T-cell (primary cell): Measurements from ENCODE around the gene NRBF2. TPM values are rescaled to one million over a fixed set of nuclear protein-coding genes. Genes with fewer than 3 reads are reported as not detected.

ENCODE experiments used
- ATAC-seq, 4 experiments: fragments of 200-7000 bp in 3 of 4; fragments of 150-1000 bp in 1 of 4; cut with Tn5 transposase; replicated peaks in 1 of 4; 1 replicate in 3 of 4; 2 replicates in 1 of 4; pipeline ENCODE4 v1.10.0; 2021; ENCODE audit warnings: moderate library complexity in 3 of 4, mild to moderate bottlenecking in 2 of 4, moderate number of reproducible peaks in 1 of 4
- CTCF ChIA-PET, 2 donors: fragments of 300-600 bp; sonication (Branson Sonifier 250); formaldehyde crosslinking; loops; one replicate each; lab custom pipeline; 2022; ENCODE audit warnings: antibody characterized with exemption in 2 of 2; lab: Charles Lee
- POLR2A ChIA-PET, 2 donors: fragments of 300-600 bp; sonication (Branson Sonifier 250); formaldehyde crosslinking; loops; one replicate each; lab custom pipeline; 2022; ENCODE audit warnings: antibody characterized with exemption in 2 of 2; lab: Charles Lee
- DNase-seq, 35 experiments: peaks; one replicate each; pipeline versions ENCODE4 v3.0.0 to v3.0.0-alpha.2; 2013 to 2023
- H3K27ac ChIP-seq: one replicate; pipeline ENCODE4 v1.5.1; 2013; ENCODE audit warnings: low read length
- H3K27me3 ChIP-seq, 2 experiments: replicated peaks in 1 of 2; 1 replicate in 1 of 2; 2 replicates in 1 of 2; pipeline versions ENCODE4 v1.6.1 to v1.7.0; 2013; ENCODE audit warnings: low read length in 1 of 2, mixed read lengths in 1 of 2; ENCODE audit not compliant: control insufficient read depth in 2 of 2, insufficient read depth in 2 of 2; ENCODE audit errors: extremely low read depth in 1 of 2
- H3K36me3 ChIP-seq, 2 donors: 1 replicate in 1 of 2; 2 replicates in 1 of 2; pipeline versions ENCODE4 v1.6.1 to v1.7.0; 2013; ENCODE audit warnings: low read length in 1 of 2; ENCODE audit not compliant: control insufficient read depth in 2 of 2, insufficient read depth in 1 of 2; ENCODE audit errors: extremely low read depth in 1 of 2
- H3K4me1 ChIP-seq, 2 experiments: 1 replicate in 1 of 2; 2 replicates in 1 of 2; pipeline versions ENCODE4 v1.6.1 to v1.7.0; 2013; ENCODE audit warnings: low read length in 2 of 2, mixed read lengths in 1 of 2; ENCODE audit not compliant: insufficient read depth in 2 of 2, control insufficient read depth in 1 of 2; ENCODE audit errors: extremely low read depth in 1 of 2
- H3K4me3 ChIP-seq, 2 donors: 1 replicate in 1 of 2; 2 replicates in 1 of 2; pipeline versions ENCODE4 v1.5.1 to v1.7.0; 2013; ENCODE audit warnings: mild to moderate bottlenecking in 2 of 2, low read length in 1 of 2, moderate library complexity in 1 of 2; ENCODE audit not compliant: control insufficient read depth in 1 of 2; ENCODE audit errors: extremely low read depth in 1 of 2
- H3K9me3 ChIP-seq: 2 replicates; pipeline ENCODE4 v1.7.0; 2013
- H3K27ac Mint-ChIP-seq, 2 donors: one replicate each; pipeline ENCODE4 v1.8.0; 2020 to 2021; ENCODE audit warnings: mild to moderate bottlenecking in 2 of 2, mixed read lengths in 2 of 2
- H3K27me3 Mint-ChIP-seq, 2 donors: one replicate each; pipeline ENCODE4 v1.8.0; 2021 to 2022; ENCODE audit warnings: mixed read lengths in 2 of 2
- H3K36me3 Mint-ChIP-seq: one replicate; pipeline ENCODE4 v1.8.0; 2021; ENCODE audit warnings: mixed read lengths
- H3K4me1 Mint-ChIP-seq, 3 donors: one replicate each; pipeline ENCODE4 v1.8.0; 2020 to 2022; ENCODE audit warnings: mixed read lengths in 3 of 3, mild to moderate bottlenecking in 1 of 3
- H3K4me3 Mint-ChIP-seq, 3 donors: one replicate each; pipeline ENCODE4 v1.8.0; 2020 to 2022; ENCODE audit warnings: mild to moderate bottlenecking in 3 of 3, mixed read lengths in 3 of 3, moderate library complexity in 3 of 3
- H3K9me3 Mint-ChIP-seq, 3 donors: one replicate each; pipeline ENCODE4 v1.8.0; 2020 to 2022; ENCODE audit warnings: mixed read lengths in 3 of 3
- WGBS: methylation state at CpG from one replicate; pipeline ENCODE4 v1.1.5; 2013; ENCODE audit warnings: missing lambda C conversion rate; ENCODE audit not compliant: insufficient coverage; 5-methylcytosine and 5-hydroxymethylcytosine counted together
- total RNA-seq, 35 experiments: library from RNA in 6 of 35; stranded (reverse) in 6 of 35; fragments of 120-200 nt in 1 of 35; gene quantifications; one replicate each; pipeline versions ENCODE4 v1.2.1 to v1.2.4 and lab custom pipeline; 2013 to 2026

The NRBF2 gene
- total RNA-seq, 5 donors from 2014 or later (not counting 1 experiment from before 2014, with no cell fraction given): 14.8 to 18.5 (median 17.2) TPM

DNA sequence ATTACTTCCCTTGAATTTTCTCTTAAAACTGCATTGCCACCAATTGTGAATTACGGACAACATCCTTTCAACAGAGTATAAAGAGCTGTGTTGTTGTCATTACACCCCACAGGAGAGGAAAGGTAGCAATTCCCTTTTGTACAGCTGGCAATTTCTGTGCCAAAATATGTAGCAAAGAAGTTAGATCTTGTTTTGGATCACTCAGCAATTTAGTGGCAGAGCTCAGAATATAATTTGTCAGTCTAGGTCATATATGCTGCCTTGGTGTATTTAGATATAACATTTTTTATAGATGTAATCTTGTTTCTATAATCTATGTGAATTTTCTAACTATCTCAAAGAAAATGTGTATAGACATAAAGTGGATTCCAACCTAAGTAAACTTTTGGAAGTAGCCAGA is 38.8 kb downstream of the NRBF2 start:
- POLR2A ChIA-PET: interaction anchor here in 1 of 2 donors (0.6 kb wide), 1 partner anchor 260 kb away, joined by 3 read pairs; no protein-coding TSS in a partner anchor
- Histone ChIP-seq H3K9me3 (no peaks in the 10 kb centered on the region), H3K27ac (no peak overlapping the region), H3K4me1 (no peaks in the 10 kb centered on the region), H3K27me3 (no peaks in the 10 kb centered on the region), H3K4me3 (no peak overlapping the region), H3K36me3 (peaks cover 0 to 53% of the 10 kb centered on the region in 2 donors)
- Mint-ChIP-seq H3K4me1 (peaks cover 13 to 25% (median 24%) of the 10 kb centered on the region in 3 donors), H3K4me3 (no peak overlapping the region), H3K36me3 (peaks cover 51% of the 10 kb centered on the region), H3K27ac (peak overlapping the region; percentile 82 to 84), H3K27me3 (no peaks in the 10 kb centered on the region), H3K9me3 (no peaks in the 10 kb centered on the region)
- CTCF ChIA-PET: interaction anchor here (0.5 to 3.0 kb wide), 7 partner anchors 11 to 734 kb away, joined by 3 to 13 read pairs (median 3); no protein-coding TSS in a partner anchor
- no CpG with 5 or more reads among the region's 1 CpG for WGBS
- no peak for DNase-seq
- no peak for ATAC-seq

DNA sequence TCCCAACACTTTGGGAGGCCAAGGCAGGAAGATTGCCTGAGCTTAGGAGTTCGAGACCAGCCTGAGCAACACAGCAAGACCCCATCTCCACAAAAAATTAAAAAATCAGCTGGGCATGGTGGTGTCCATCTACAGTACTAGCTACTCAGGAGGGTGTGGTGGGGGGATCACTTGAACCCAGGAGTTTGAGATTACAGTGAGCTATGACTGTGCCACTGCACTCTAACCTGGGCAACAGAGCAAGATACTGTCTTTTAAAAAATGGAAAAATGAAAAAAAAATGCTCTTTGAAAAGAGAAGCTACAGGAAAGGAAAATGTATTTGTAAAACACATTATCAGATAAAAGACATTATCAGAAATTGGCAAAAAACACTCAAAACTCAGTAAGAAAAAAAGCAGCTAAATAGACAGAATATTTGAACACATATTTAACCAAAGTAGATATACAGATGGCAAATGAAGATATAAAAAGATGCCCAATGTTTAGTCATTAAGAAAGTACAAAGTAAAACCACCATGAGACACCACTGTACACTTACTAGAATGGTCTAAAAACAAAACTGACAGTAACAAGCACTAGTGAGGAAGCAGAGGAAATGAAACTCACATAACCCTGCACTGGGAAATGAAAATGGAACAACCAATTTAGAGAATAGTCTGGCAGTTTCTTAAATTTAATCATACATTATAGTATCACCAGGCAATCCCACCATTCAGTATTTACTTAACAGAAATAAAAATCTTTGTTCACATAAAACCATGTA is 40.5 kb downstream of the NRBF2 start:
- Histone ChIP-seq H3K27me3 (no peaks in the 10 kb centered on the region), H3K36me3 (peaks cover 0 to 65% of the 10 kb centered on the region in 2 donors), H3K4me1 (no peaks in the 10 kb centered on the region), H3K4me3 (no peak overlapping the region), H3K9me3 (no peaks in the 10 kb centered on the region), H3K27ac (no peak overlapping the region)
- H3K9me3 Mint-ChIP-seq: no peaks in the 10 kb centered on the region
- POLR2A ChIA-PET: interaction anchor here in 1 of 2 donors (0.6 kb wide), 1 partner anchor 15 kb away, joined by 3 read pairs; no protein-coding TSS in a partner anchor
- H3K36me3 Mint-ChIP-seq: peaks cover 57% of the 10 kb centered on the region
- DNase-seq (no peak), ATAC-seq (peak; percentile 46 to 52 (median 50))
- no peaks in the 10 kb centered on the region for H3K27me3 Mint-ChIP-seq
- no CpG with 5 or more reads among the region's 1 CpG for WGBS
- no peak overlapping the region for H3K4me3 Mint-ChIP-seq
- CTCF ChIA-PET: interaction anchor here (0.6 to 1.5 kb wide), 7 partner anchors 12 to 1274 kb away, joined by 3 to 8 read pairs (median 3); no protein-coding TSS in a partner anchor
- H3K4me1 Mint-ChIP-seq: peaks cover 24 to 30% (median 24%) of the 10 kb centered on the region in 3 donors
- H3K27ac Mint-ChIP-seq: peak overlapping the region; percentile 62 to 85

DNA sequence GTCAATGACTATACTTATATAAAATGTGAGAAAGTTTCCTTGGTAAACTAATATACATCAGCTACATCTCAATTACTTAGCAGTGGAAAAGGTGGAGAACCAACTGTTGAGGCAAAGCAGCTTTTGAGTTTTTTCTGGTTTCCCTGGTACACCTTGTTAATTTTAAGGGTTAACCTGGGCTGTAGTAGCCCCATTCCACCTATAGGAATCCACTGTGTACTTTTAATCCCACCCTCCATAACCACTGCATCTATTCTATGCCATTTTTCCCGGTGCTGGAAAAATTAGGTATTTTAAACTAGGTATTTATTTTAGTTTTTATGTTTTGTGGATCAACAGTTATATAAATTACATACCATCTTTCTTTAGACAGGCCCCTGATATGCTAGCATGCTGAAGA is 42.4 kb downstream of the NRBF2 start:
- Mint-ChIP-seq H3K9me3 (no peaks in the 10 kb centered on the region), H3K4me1 (peaks cover 22 to 30% (median 24%) of the 10 kb centered on the region in 3 donors), H3K36me3 (peaks cover 48% of the 10 kb centered on the region), H3K4me3 (no peak overlapping the region), H3K27me3 (no peaks in the 10 kb centered on the region), H3K27ac (peak overlapping the region; percentile 17 to 50)
- ChIA-PET CTCF (interaction anchor here (0.7 to 1.7 kb wide), 4 partner anchors 8 to 544 kb away, joined by 3 to 7 read pairs (median 4); no protein-coding TSS in a partner anchor), POLR2A (no interaction called here)
- no peak for DNase-seq
- H3K27me3 ChIP-seq: no peaks in the 10 kb centered on the region
- no CpG with 5 or more reads among the region's 1 CpG for WGBS
- no peaks in the 10 kb centered on the region for H3K9me3 ChIP-seq
- ATAC-seq: no peak
- no peaks in the 10 kb centered on the region for H3K4me1 ChIP-seq
- H3K4me3 ChIP-seq: no peak overlapping the region
- H3K36me3 ChIP-seq: peaks cover 5 to 57% of the 10 kb centered on the region in 2 donors
- no peak overlapping the region for H3K27ac ChIP-seq

DNA sequence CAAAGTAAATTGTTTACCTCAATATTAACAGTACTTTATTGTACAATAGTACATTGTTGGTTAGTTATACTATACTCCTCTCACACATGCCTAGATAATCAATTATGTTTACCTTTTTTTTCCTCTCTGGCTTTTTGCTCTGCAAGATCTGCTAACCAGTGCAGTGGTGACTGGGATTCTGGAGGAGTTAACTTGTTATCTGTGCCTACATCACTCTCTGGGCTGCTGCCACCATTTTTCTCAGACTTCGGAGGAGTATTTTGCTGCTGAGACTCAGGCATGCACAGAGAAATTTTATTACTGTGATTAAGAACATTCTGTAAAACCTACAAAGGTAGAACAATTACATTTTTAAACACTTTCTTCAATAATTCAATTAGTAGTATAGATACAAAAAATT is 59.7 kb downstream of the NRBF2 start:
- H3K9me3 ChIP-seq: no peaks in the 10 kb centered on the region
- ChIA-PET POLR2A (no interaction called here), CTCF (no interaction called here)
- no peaks in the 10 kb centered on the region for H3K4me1 Mint-ChIP-seq
- peaks cover 49% of the 10 kb centered on the region for H3K36me3 Mint-ChIP-seq
- no peaks in the 10 kb centered on the region for H3K27me3 ChIP-seq
- DNase-seq (no peak), ATAC-seq (no peak)
- H3K27ac Mint-ChIP-seq: peak overlapping the region in 1 of 2 donors; percentile 53
- no peaks in the 10 kb centered on the region for H3K4me1 ChIP-seq
- H3K36me3 ChIP-seq: peaks cover 3 to 69% of the 10 kb centered on the region in 2 donors
- WGBS: no CpG with 5 or more reads among the region's 1 CpG
- no peak overlapping the region for H3K4me3 Mint-ChIP-seq
- no peaks in the 10 kb centered on the region for H3K27me3 Mint-ChIP-seq
- H3K27ac ChIP-seq: no peak overlapping the region
- H3K9me3 Mint-ChIP-seq: no peaks in the 10 kb centered on the region
- no peak overlapping the region for H3K4me3 ChIP-seq

DNA sequence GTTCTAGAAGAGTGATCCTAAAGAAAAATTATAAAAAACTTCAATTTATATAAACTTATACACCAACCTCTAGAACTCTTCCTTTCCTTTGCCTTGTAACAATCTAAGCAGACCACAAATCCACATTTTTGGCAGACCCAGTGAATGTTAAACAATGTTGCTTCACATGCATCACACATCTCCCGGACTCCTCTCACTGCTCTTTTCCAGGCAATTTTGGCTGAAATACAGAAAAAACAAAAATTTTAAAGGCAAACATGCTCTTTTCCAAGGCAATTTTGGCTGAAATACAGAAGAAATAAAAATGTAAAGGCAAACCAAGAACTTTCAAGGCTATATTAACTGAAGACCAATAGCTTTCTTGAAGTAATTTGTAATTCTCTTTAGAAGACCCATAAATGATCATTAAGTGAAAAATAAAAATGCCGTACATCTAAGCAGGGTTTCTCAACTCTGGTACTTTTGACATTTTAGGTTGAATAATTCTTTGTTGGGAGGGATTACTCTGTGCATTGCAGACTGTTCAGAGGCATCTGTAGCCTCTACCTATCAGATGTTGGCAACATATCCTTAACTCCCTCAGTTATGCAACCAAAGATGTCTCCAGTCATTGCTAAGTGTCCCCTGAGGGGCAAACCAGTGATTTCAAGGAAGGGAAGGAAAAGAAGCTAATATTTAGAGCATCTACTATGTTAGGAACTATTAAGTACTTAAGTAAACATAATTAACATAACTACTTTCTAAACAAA is 64.4 kb downstream of the NRBF2 start:
- Histone ChIP-seq H3K27ac (no peak overlapping the region), H3K4me1 (no peaks in the 10 kb centered on the region), H3K4me3 (no peak overlapping the region), H3K9me3 (no peaks in the 10 kb centered on the region), H3K27me3 (no peaks in the 10 kb centered on the region), H3K36me3 (peaks cover 0 to 48% of the 10 kb centered on the region in 2 donors)
- no peak for DNase-seq
- ChIA-PET CTCF (interaction anchor here in 1 of 2 donors (0.7 to 1.6 kb wide), 2 partner anchors 10 to 523 kb away, joined by 3 read pairs; no protein-coding TSS in a partner anchor), POLR2A (interaction anchor here (0.6 kb wide), 2 partner anchors 71 to 463 kb away, joined by 3 to 6 read pairs; no protein-coding TSS in a partner anchor)
- ATAC-seq: no peak
- Mint-ChIP-seq H3K27me3 (no peaks in the 10 kb centered on the region), H3K4me3 (no peak overlapping the region), H3K4me1 (peaks cover 0 to 6% (median 5%) of the 10 kb centered on the region in 3 donors), H3K27ac (peak overlapping the region; percentile 13 to 63), H3K9me3 (no peaks in the 10 kb centered on the region), H3K36me3 (peaks cover 49% of the 10 kb centered on the region)
- no CpG with 5 or more reads among the region's 2 CpGs for WGBS

DNA sequence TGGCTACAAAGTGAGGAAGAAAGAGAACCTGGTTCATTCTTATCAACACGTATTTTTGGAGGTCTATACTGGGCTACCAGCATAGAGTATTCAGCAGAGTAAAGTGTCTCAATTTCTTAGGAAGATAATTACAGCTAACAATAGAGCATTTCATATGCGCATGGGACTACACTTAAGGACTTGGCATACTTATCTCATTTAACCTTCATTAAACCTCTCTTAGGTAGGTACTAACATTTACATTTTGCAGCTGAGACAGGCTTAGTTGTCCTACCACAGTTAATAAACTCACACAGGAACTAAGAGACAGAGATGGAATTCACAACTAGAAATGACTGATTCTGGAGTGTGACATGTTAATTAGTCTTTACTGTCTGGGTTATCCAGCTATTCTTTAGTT is 66.6 kb downstream of the NRBF2 start:
- Histone ChIP-seq H3K27me3 (no peaks in the 10 kb centered on the region), H3K36me3 (peaks cover 0 to 34% of the 10 kb centered on the region in 2 donors), H3K9me3 (no peaks in the 10 kb centered on the region), H3K27ac (no peak overlapping the region), H3K4me3 (no peak overlapping the region), H3K4me1 (no peaks in the 10 kb centered on the region)
- H3K4me3 Mint-ChIP-seq: no peak overlapping the region
- H3K27ac Mint-ChIP-seq: peak overlapping the region in 1 of 2 donors; percentile 45
- peaks cover 39% of the 10 kb centered on the region for H3K36me3 Mint-ChIP-seq
- POLR2A ChIA-PET: no interaction called here
- CTCF ChIA-PET: interaction anchor here (1.0 to 1.4 kb wide), 3 partner anchors 16 to 520 kb away, joined by 4 to 5 read pairs (median 5); no protein-coding TSS in a partner anchor
- H3K27me3 Mint-ChIP-seq: no peaks in the 10 kb centered on the region
- DNase-seq: no peak
- WGBS: no CpG with 5 or more reads among the region's 2 CpGs
- ATAC-seq: no peak
- H3K9me3 Mint-ChIP-seq: no peaks in the 10 kb centered on the region
- peaks cover 8 to 13% (median 8%) of the 10 kb centered on the region in 3 donors for H3K4me1 Mint-ChIP-seq
